Rectal smooth muscle tissue (tissue), 1 donor: Measurements from ENCODE around the gene APC2.
A peak's percentile ranks its signal among the peaks of the same experiment; 100 is the strongest.
"Not testable (repeated sequence)": the region's sequence is repeated elsewhere in the genome, so short reads cannot be mapped to it uniquely, and the experiment has no call there.

Experiments
- H3K27ac ChIP-seq: one replicate; pipeline ENCODE4 v1.7.0; 2013; ENCODE audit warnings: low read depth, low read length, inconsistent platforms
- H3K27me3 ChIP-seq: one replicate; pipeline ENCODE4 v1.7.0; 2013; ENCODE audit warnings: low read length; ENCODE audit not compliant: control insufficient read depth, insufficient read depth
- H3K36me3 ChIP-seq: one replicate; pipeline ENCODE4 v1.7.0; 2013; ENCODE audit warnings: low read length; ENCODE audit not compliant: control insufficient read depth, insufficient read depth
- H3K4me1 ChIP-seq: one replicate; pipeline ENCODE4 v1.7.0; 2013; ENCODE audit warnings: low read length; ENCODE audit not compliant: control insufficient read depth, insufficient read depth
- H3K4me3 ChIP-seq: one replicate; pipeline ENCODE4 v1.7.0; 2013; ENCODE audit warnings: low read length
- H3K9ac ChIP-seq: one replicate; pipeline ENCODE4 v1.7.0; 2013; ENCODE audit warnings: low read length

APC2 gene

DNA sequence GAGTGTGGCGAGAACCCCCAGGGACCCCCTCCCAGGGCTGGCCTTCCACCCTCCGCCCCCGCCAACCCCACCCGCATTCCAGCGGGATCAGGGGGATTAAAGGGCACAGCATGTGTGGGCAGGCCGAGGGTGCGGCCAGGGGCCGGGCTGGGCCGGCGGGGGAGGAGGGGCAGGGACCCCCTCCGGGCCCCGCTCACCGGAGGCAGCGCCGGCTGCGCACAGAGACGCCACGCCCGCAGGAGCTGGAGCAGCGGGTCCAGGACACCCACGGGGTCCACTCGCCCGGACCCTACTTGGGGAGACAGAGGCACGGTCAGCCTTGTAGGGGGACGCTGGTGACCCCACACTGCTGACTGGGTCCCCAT, 60.5 kb downstream of the APC2 start:
- no peak overlapping the region for H3K9ac ChIP-seq
- no peaks in the 10 kb centered on the region for H3K36me3 ChIP-seq
- no peak overlapping the region for H3K27ac ChIP-seq
- no peak overlapping the region for H3K4me3 ChIP-seq
- H3K4me1 ChIP-seq, result no peaks in the 10 kb centered on the region
- H3K27me3 ChIP-seq, result peaks cover 4% of the 10 kb centered on the region

DNA sequence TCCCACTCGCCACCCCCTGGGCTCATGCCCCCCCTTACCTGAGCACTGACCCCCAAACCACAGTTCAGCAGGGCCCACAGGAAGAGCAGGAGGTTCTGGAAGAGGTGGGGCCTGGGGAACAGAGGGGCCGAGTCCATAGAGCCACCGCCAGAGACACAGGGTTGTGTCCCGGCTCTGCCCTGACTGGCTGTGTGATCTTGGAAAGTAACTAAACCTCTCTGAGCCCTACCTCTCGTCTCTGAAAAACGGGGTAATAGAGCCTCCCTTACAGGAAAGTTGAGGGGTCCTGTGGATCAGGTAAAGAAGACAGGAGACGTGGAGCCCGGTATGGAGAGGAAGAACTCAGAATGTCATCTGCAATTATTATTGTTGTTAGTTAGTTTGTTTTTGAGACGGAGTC, 60.9 kb downstream of the APC2 start:
- peaks cover 4% of the 10 kb centered on the region for H3K27me3 ChIP-seq
- H3K4me3 ChIP-seq, result no peak overlapping the region
- H3K9ac ChIP-seq, result no peak overlapping the region
- H3K4me1 ChIP-seq, result no peaks in the 10 kb centered on the region
- no peaks in the 10 kb centered on the region for H3K36me3 ChIP-seq
- no peak overlapping the region for H3K27ac ChIP-seq

DNA sequence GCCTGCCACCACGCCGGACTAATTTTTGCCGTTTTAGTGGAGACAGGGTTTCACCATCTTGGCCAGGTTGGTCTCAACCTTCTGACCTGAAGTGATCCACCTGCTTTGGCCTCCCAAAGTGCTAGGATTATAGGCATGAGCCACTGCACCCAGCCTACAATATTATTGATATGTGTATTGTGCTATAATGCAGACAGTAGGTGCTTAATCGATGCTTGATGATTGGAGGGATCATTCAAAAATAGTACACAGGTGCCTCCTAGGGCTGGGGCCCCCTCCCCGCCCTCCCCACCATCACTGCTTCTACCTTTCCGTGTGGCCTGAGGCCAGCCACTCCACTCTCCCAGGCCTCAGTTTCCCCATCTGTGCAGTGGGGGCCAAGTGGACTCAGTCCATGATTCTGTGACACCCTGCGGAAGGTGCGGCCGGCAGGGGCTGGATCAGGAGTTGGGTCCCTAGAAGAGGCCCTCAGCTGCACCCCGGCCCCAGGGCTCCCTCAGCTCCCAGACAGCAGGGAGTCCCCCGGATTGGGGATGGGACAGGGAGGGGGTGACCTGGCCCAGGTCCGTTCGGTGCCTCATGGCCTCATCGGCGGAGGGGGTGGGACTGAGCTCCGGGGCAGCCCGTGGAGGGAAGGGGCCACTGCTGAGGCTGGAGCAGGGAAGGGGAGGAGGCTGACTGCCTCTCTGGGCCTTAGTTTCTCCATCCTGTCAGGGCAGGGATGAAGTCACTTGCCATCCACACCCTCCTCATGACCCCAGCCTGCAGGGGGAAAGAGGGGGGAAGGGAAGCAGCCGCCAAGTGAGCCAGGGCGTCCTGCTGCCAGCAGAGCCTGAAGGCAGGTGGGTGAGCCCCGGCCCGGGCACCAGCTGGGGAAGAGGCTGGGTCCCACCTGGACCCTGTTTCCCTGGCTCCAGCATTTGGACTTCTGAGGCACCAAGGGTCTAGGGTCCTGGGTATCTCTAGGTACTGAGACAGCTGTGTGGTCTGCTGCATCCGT, 61.7 kb downstream of the APC2 start:
- no peak overlapping the region for H3K4me3 ChIP-seq
- no peak overlapping the region for H3K27ac ChIP-seq
- peaks cover 4% of the 10 kb centered on the region for H3K27me3 ChIP-seq
- no peaks in the 10 kb centered on the region for H3K4me1 ChIP-seq
- no peaks in the 10 kb centered on the region for H3K36me3 ChIP-seq
- no peak overlapping the region for H3K9ac ChIP-seq

DNA sequence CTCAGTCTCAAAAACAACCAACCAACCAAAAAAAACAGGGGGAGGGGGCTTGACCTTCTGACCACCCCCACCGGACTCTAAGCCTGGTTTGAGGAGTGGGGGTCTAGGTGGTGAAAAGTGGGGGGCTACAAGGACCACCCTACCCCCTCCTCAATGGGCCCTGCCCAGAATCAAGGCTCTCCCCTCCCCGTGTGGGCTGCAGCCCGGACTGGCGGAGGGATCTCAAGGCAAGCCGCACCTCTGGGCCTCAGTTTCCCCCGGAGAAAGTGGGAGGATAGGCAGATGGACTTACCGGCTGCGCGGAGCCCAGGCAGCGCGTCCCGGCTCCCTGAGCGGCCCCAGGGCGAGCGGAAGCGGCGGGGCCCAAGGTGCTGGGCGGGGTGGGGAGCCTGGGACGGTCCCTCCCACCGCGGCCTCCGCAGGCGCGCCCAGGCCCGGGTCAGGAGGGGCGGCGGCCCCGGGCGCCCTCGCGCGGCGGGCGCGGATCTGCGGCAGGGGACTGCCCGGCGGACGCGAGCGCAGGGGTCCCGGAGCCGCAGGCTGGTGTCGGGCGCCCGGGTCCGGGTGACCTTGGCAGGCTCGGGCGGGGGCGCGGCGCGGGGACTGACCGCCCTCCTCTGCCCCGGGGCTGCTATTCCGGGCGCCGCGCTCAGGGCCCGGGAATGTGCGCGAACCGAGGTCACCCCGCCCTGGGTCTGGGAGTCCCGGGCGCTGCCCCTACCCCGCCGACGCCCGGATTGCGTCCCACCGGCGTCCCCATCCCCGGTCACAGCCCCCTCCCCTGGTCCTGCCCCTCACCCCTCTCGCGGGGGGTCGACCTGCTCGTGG, 63.0 kb downstream of the APC2 start, which contains the start of gene ADAMTSL5:
Gene ADAMTSL5, minus strand, starts transcription at position 349 of the 828 bp plus-strand sequence. CDS start 2,076 bp downstream, outside the sequence.
- Histone ChIP-seq H3K36me3 (no peaks in the 10 kb centered on the region), H3K27me3 (peaks cover 4% of the 10 kb centered on the region), H3K27ac (peak within 1 kb of the TSS; percentile 78), H3K9ac (no peak within 1 kb of the TSS), H3K4me1 (no peaks in the 10 kb centered on the region), H3K4me3 (peak within 1 kb of the TSS; percentile 59)

DNA sequence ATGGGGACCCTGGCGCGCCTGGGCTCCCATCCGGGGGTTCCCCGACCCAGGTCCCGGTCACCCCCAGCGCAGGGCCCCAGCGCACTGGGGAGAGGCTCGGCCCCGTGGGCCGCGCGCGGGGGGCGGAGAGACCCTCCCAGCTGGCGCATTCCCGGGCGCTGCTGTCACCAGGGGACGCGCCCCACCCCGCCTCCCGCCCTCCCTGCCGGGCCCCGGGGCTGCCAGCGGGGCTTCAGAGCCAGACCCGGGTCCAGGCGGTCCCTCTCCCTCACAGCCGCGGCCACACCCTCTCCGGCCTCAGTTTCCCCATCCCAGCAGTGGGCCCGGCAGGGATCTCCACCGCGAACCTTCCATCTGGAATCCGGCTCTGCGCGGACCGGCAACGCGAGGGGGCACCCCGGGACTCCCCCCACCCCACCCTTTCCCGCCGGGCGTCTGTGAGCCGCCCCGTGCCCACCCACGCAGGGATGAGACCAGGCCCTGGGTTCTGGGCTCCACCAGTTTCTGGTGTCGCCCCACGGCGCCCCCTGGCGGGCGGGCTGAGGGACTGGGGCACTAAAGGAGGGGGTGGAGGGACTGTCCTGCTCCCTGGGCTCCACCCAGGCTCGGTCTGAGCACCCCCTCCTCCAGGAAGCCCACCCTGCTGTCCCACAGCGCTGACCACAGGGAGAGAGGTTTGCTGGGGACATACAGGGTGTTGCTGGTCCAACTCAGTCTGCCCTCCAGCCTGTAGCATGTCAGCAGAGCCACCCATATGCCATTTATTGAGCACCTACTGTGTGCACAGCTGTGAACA, 63.8 kb downstream of the APC2 start:
- H3K4me1 ChIP-seq, result no peaks in the 10 kb centered on the region
- peak overlapping the region; percentile 78 for H3K27ac ChIP-seq
- no peaks in the 10 kb centered on the region for H3K36me3 ChIP-seq
- H3K27me3 ChIP-seq, result peaks cover 4% of the 10 kb centered on the region
- no peak overlapping the region for H3K9ac ChIP-seq
- no peak overlapping the region for H3K4me3 ChIP-seq

DNA sequence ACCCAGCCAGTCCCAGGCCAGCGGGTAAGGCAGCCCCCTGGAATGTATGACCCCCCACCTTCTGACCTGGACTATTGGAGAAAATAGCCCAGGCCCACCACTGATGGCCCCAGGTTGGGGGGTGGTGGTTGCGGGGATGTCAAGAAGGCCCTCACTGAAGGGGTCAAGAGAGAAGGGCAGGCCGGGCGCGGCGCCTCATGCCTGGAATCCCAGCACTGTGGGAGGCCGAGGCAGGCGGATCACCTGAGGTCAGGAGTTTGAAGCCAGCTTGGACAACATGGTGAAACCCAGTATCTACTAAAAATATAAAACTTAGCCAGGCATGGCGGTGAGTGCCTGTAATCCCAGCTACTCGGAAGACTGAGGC, 64.4 kb downstream of the APC2 start:
- Histone ChIP-seq H3K4me1 (no peaks in the 10 kb centered on the region), H3K4me3 (no peak overlapping the region), H3K27ac (no peak overlapping the region), H3K9ac (no peak overlapping the region), H3K27me3 (peaks cover 4% of the 10 kb centered on the region), H3K36me3 (no peaks in the 10 kb centered on the region)

DNA sequence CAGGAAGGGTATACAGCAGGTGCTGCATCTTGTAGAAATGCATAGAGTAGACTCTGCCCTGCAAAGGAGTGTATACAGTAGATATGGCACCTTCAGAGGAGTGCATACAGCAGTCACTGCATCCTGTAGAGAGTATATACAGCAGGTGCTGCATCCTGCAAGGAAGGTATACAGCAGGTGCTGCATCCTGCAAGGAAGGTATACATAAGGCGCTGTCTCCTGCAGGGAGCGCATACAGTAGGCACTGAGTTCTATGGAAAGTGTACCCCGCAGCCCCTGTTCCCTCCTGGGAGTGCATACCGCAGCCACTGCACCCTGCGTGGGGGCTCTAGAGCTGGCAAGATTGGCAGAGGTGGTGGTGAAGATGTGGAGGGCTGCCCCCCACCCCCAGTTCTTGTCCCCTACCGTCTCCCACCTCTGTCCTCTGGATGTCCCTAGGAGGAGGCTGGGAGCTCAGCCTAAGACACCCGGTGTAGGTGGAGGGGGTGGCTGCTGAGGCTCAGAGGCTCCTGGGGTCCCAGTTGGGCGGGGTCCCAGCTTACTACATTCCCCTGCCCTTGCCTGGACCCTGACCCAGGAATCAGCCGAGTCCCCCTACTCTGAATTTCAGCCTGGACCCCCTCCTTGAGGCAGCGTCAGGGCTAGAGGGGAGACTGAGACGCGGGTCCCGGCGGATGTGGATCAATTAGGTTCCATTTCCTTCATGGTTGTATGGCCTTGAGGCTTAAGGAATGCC, 65.2 kb downstream of the APC2 start:
- no peaks in the 10 kb centered on the region for H3K36me3 ChIP-seq
- H3K27ac ChIP-seq, result no peak overlapping the region
- no peak overlapping the region for H3K4me3 ChIP-seq
- H3K27me3 ChIP-seq, result peaks cover 4% of the 10 kb centered on the region
- no peak overlapping the region for H3K9ac ChIP-seq
- no peaks in the 10 kb centered on the region for H3K4me1 ChIP-seq

DNA sequence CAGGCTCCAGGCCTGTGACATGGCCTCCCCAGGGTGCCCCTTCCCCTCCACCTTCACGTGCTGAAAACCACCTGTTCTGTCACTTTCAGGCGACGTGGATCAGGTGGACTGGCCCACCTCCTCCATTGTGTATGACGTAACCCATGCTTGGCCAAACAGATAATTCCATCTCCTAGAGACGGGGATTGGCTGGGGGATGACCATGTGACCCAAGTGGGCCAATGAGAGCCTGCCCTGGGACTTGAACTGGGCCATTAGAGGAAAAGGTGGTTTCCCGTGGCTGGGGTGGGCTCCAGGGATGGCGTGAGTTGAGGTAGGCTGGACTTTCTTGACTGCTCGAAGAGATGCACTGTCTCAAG, 66.5 kb downstream of the APC2 start:
- H3K4me1 ChIP-seq, result no peaks in the 10 kb centered on the region
- H3K27me3 ChIP-seq, result peaks cover 4% of the 10 kb centered on the region
- no peak overlapping the region for H3K27ac ChIP-seq
- H3K4me3 ChIP-seq, result no peak overlapping the region
- H3K9ac ChIP-seq, result no peak overlapping the region
- no peaks in the 10 kb centered on the region for H3K36me3 ChIP-seq

DNA sequence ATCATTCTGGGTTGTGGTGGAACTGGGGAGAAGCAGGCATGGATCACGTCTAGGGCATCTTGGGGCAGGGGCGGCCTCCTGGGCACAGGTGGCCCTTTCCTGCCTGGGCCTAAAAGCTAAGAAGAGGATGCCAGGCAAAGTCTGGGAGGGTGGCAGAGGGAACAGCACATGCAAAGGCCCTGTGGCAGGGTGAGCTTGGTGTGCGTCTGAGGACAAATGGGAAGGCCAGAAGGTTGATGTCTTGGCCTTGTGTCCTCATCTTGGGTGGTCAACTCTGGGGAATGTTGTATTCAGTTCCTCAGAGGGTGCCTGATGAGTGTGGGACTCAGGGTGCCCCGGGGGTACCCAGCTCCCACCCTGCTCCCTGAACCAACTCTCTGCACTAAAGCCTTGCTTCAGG, 68.5 kb downstream of the APC2 start:
- Histone ChIP-seq H3K4me1 (peaks cover 6% of the 10 kb centered on the region), H3K27ac (no peak overlapping the region), H3K36me3 (no peaks in the 10 kb centered on the region), H3K27me3 (peaks cover 6% of the 10 kb centered on the region), H3K9ac (no peak overlapping the region), H3K4me3 (no peak overlapping the region)

DNA sequence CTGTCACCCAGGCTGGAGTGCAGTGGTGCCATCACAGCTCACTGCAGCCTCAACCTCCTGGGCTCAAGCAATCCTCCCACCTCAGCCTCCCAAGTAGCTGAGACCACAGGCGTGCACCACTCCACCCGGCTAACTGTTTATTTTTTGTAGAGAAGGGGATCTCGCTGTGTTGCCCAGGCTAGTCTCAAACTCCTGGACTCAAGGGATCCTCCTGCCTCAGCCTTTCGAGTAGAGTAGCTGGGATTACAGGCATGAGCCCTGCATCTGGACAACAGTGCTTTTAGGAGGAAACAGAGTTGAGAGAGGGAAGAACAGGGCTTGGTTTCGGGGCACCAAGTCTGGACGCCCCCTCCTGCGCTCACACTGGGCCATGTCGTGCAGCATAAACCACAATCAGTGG, 69.9 kb downstream of the APC2 start:
- H3K4me1 ChIP-seq, H3K27ac ChIP-seq, H3K4me3 ChIP-seq, H3K36me3 ChIP-seq, H3K9ac ChIP-seq: not testable (repeated sequence)
- peaks cover 13% of the 10 kb centered on the region for H3K27me3 ChIP-seq

DNA sequence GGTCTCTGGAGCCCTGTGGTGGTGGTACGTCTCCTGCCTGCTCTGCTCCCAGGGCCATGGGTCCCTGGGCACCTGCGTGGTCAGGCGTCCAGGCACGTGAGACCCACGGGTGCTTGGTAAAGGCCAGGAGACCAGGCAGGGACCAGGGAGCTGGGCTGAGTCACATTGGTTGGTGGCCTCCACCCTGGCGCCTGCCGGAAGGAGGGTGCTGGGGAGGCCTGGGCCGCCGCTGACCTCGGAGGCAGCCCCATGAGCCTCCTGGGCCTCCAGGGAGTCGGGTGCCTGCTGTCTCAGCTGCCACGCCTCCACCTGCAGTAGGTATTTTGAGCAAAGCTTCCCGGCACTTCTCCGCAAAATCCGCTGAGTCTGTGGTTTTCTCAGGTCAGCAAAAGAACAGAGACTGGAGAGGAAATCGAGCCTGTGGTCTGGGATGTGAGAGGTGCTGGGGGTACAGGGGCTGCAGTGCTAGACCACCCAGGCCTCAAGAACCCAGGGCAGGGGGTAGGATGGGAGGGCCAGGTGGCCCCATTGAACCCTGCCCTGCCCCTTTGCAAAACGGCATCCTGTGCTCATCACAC, 70.4 kb downstream of the APC2 start:
- Histone ChIP-seq H3K9ac (no peak overlapping the region), H3K4me1 (peaks cover 6% of the 10 kb centered on the region), H3K27me3 (peaks cover 18% of the 10 kb centered on the region), H3K36me3 (no peaks in the 10 kb centered on the region), H3K27ac (no peak overlapping the region), H3K4me3 (no peak overlapping the region)
